ENCODE measurements around the gene TBC1D8.

The TBC1D8 gene

DNA sequence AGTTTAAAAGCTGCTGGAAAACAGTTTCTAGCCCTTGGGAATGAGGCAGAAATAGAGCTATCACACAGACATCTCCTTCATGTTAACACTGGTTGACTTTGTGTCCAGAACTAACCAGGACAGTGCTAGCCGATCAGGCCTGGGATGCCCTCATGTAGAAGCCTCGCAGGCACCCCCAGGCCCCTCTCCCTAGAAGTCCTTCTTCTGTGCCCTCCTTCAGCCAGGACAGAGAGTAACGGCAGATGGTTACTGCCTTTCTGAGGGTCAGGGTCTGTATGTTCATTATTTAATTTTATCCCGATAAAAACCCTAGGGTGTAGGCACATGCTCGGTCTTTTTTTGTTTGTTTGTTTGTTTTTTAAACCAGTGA is 159.8 kb downstream of the TBC1D8 start:
- no peak overlapping the region for H3K4me3 ChIP-seq (ENCODE audit: low read depth, low read length)
- DNase-seq (ENCODE audit: low read depth): no peak
- TF ChIP-seq, protein P1, sequence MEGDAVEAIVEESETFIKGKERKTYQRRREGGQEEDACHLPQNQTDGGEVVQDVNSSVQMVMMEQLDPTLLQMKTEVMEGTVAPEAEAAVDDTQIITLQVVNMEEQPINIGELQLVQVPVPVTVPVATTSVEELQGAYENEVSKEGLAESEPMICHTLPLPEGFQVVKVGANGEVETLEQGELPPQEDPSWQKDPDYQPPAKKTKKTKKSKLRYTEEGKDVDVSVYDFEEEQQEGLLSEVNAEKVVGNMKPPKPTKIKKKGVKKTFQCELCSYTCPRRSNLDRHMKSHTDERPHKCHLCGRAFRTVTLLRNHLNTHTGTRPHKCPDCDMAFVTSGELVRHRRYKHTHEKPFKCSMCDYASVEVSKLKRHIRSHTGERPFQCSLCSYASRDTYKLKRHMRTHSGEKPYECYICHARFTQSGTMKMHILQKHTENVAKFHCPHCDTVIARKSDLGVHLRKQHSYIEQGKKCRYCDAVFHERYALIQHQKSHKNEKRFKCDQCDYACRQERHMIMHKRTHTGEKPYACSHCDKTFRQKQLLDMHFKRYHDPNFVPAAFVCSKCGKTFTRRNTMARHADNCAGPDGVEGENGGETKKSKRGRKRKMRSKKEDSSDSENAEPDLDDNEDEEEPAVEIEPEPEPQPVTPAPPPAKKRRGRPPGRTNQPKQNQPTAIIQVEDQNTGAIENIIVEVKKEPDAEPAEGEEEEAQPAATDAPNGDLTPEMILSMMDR (IDR thresholded peaks at IDR 0.05; ENCODE audit: low read depth, low read length): no peak
- no peak for TF ChIP-seq MYC (IDR thresholded peaks at IDR 0.05; ENCODE audit: low read depth, low read length)

DNA sequence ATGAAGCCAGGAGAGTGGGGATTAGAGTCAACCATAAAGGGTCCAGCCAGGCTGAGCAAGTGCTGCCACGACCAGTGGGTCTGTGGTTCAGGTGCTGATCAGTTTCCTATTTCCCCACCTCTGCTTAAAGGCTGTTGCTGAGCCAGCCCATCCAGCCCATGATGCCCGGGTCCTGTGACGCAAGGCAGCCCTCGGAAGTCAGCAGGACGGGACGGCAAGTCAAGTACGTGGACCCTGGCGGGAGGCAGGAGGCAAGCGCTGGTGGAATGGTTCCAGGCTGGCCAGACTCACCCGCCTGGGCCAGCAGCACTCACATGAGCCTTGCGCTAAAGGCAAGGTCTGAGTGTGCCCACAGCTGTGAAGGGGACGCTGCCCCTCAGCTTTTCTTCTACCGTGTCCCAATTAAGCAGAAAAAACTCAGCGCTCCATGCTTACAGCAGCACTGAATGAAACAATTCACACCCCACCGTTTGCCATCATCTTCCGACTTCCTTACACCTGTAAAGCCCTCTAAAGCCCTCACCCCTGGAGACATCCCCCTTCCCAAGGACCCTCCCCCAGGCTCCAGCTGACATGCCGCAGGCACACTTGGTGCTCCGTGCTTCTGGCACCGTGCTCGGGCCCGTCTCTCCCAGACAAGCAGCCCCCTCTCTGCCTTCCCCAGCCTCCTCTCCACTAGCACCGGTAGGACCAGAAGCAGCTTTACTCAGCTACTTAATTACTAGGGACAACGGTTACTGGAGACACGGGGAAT is 160.4 kb downstream of the TBC1D8 start:
- H3K4me3 ChIP-seq (ENCODE audit: low read depth, low read length): no peak overlapping the region
- TF ChIP-seq POLR2A (IDR thresholded peaks at IDR 0.05; ENCODE audit: extremely low read depth, insufficient read length) (no peak), MYC (IDR thresholded peaks at IDR 0.05; ENCODE audit: low read depth, low read length) (no peak)
- TF ChIP-seq, protein P2, sequence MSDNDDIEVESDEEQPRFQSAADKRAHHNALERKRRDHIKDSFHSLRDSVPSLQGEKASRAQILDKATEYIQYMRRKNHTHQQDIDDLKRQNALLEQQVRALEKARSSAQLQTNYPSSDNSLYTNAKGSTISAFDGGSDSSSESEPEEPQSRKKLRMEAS (IDR thresholded peaks at IDR 0.05; ENCODE audit: low read depth, low read length): no peak
- TF ChIP-seq, protein P1 (IDR thresholded peaks at IDR 0.05; ENCODE audit: low read depth, low read length): no peak
- DNase-seq (ENCODE audit: low read depth): no peak

DNA sequence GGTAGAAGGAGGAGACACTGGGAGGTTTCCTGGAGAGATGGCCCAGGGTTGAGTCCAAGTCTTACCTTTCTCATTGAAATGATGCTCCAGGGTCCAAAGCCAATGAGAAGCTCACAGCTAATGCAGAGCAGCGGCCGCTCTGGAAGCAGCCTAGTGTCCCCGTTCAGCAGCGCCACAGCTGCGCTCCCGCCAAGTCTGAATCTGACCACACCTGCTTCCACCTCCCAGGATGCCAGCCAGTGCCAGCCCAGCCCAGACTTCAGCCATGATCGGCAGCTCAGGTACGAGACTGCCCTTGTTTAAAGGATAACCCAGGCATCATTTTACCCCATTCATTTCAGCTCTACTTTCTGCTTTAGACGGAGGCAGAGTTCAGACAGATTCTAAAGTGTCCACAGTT is 161.0 kb downstream of the TBC1D8 start:
- no peak for DNase-seq (ENCODE audit: low read depth)
- TF ChIP-seq, protein P1 (IDR thresholded peaks at IDR 0.05; ENCODE audit: low read depth, low read length): no peak
- TF ChIP-seq POLR2A (IDR thresholded peaks at IDR 0.05; ENCODE audit: extremely low read depth, insufficient read length): no peak
- no peak for TF ChIP-seq MYC (IDR thresholded peaks at IDR 0.05; ENCODE audit: low read depth, low read length)
- TF ChIP-seq, protein P2 (IDR thresholded peaks at IDR 0.05; ENCODE audit: low read depth, low read length): no peak
- H3K4me3 ChIP-seq (ENCODE audit: low read depth, low read length): no peak overlapping the region

DNA sequence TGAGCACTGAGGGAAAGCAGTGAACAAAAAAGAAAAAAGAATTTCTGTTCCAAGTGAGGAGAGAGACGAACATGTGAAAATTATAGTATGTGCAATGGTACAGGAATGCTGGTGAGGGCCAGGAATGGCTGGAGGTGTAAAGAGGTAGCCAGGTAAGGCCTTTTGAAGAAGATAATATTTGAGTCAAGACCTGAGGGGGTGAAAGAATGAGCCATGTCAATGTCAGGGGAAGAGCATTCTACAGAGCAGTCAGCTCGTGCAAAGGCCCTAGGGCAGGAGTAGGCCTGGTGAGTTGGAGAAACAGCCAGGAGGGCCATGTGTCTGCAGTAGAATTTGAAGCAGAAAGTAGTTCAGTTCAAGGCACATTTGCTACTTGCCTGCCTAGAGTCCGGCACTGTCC is 161.5 kb downstream of the TBC1D8 start:
- TF ChIP-seq POLR2A (IDR thresholded peaks at IDR 0.05; ENCODE audit: extremely low read depth, insufficient read length): no peak
- TF ChIP-seq MYC (IDR thresholded peaks at IDR 0.05; ENCODE audit: low read depth, low read length): no peak
- TF ChIP-seq, protein P1 (IDR thresholded peaks at IDR 0.05; ENCODE audit: low read depth, low read length): no peak
- TF ChIP-seq, protein P2 (IDR thresholded peaks at IDR 0.05; ENCODE audit: low read depth, low read length): no peak
- H3K4me3 ChIP-seq (ENCODE audit: low read depth, low read length): no peak overlapping the region
- DNase-seq (ENCODE audit: low read depth): no peak

DNA sequence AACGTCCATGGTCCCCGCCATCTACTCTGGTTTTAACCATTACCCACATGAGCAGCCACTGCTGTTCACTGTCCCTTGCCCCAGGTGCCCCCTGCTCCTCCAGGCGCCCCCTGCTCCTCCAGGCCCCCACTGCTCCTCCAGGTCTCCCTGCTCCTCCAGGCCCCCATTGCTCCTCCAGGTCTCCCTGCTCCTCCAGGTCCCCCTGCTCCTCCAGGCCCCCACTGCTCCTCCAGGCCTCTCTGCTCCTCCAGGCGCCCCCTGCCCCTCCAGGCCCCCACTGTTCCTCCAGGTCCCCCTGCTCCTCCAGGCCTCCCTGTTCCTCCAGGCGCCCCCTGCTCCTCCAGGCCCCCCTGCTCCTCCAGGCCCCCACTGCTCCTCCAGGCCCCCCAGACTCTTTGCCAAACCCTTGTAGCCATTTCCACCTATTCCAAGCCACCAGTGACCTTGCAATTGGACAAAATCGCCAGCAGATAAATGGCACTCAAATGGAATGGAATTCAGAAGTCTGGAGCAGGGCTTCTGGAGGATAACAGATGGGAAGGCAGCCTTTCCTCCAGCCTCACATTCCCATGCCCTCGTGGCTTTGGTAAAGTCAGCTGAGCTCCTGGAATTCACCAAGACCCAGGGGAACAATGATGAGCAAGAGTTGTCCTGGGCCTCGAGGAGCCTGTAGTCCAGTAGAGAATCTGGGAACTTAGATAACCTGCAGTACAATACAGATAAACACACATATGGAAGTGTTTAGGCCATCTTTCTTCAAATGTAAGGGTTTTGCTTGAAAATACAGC is 162.4 kb downstream of the TBC1D8 start:
- DNase-seq (ENCODE audit: low read depth): no peak
- TF ChIP-seq MYC (IDR thresholded peaks at IDR 0.05; ENCODE audit: low read depth, low read length): no peak
- TF ChIP-seq, protein P1 (IDR thresholded peaks at IDR 0.05; ENCODE audit: low read depth, low read length): no peak
- no peak for TF ChIP-seq POLR2A (IDR thresholded peaks at IDR 0.05; ENCODE audit: extremely low read depth, insufficient read length)
- TF ChIP-seq, protein P2 (IDR thresholded peaks at IDR 0.05; ENCODE audit: low read depth, low read length): no peak
- no peak overlapping the region for H3K4me3 ChIP-seq (ENCODE audit: low read depth, low read length)

All from NB4 (cell line).